GM15510 (cell line): ENCODE results near the gene SMCP.

ENCODE experiments used
- POLR2A ChIP-seq: IDR thresholded peaks from 3 replicates; pipeline ENCODE4 v1.6.1; 2011; ENCODE audit warnings: borderline replicate concordance; ENCODE audit not compliant: insufficient read length; ENCODE audit errors: extremely low read depth

The SMCP gene

GRCh38 chr1:152907686-152908601 is 29.8 kb downstream of the SMCP start, which contains the start of gene IVL:
Gene IVL, plus strand, starts transcription at chr1:152908546. Its CDS starts 1,252 bp downstream, at chr1:152909798.
- no peak for TF ChIP-seq POLR2A

- no peak for TF ChIP-seq POLR2A
Observed at GRCh38 chr1:152909206-152909605, 31.1 kb downstream of the SMCP start.

- TF ChIP-seq POLR2A, result no peak
Observed at GRCh38 chr1:152912471-152912870, 34.3 kb downstream of the SMCP start.

DNA sequence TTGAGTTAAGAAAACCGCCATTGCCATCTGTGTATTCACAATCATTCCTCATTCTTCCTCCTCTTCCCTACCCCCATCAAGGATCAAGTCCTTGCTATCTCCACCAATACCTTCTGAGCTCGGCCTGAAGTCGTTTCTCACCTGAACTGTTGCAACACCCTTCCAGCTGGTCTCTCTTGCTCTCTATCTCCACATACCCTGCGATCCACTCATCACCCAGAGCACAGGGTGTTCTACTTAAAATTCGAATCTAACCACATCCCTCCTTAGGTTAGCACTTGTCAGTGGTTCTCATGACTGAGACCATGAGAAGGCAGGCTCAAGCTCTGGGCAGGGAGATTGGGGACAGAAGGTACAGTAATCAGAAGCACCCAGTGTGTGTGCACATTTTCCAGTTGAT is 34.8 kb downstream of the SMCP start:
- TF ChIP-seq POLR2A, result no peak

DNA sequence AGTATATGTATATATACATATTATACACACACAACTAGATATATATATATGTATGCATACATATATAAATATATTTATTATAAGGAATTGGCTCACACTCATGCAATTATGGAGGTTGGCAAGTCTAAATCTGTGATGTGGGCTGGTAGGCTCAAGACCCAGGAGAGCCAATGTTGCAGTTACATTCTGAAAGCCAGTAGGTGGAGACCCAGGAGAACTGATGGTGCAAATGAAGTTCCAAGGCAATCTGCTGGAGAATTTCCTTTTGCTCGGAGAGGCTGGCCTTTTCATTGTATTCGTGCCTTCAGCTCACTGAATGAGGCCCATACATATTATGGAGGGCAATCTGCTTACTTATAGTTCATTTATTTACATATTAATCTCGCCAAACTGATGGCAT is 39.7 kb downstream of the SMCP start:
- TF ChIP-seq POLR2A, result no peak

GRCh38 chr1:152919071-152919470 is 40.9 kb downstream of the SMCP start:
- no peak for TF ChIP-seq POLR2A

DNA sequence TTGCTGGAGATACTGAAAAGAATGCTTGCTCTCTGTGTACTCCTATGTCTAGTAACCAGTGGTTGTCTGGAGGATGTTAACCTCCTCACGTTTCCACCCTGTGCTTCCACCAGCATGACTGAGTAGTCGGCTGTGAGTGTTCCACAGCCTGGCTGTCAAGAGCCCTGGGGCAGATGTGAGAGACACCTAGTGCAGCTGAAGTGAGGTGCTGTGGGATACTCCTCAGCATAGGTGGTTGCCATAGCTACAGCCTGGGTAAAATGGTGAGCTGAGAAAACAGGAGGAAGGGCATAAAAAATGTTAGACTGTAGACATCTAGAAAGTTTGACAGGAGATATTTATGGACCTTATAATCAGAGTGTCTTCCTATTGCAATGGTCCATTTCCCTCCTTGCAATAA is 46.1 kb downstream of the SMCP start:
- no peak for TF ChIP-seq POLR2A

GRCh38 chr1:152926091-152926490 is 48.0 kb downstream of the SMCP start:
- no peak for TF ChIP-seq POLR2A

- no peak for TF ChIP-seq POLR2A
Observed at GRCh38 chr1:152928671-152929070, 50.5 kb downstream of the SMCP start.

GRCh38 chr1:152932170-152932811 is 54.2 kb downstream of the SMCP start:
- no peak for TF ChIP-seq POLR2A

DNA sequence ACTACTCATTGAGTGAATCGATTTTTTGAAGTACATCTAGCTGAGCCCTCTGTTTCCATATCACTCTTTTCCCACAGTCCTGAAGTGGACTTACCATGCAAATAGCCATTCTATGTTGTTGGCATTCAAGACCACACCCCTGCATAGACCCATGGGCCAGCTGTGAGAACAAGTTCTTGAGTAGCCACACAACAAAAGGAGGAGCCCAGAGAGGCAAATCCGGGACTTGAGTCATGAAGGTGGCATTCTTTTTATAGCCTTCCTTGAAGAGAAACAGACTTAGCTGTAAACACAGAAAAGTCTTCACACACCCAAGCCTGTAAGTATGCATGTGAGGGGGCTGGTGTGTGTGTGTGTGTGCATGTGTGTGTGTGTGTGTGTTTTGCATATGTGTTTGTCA is 55.1 kb downstream of the SMCP start:
- TF ChIP-seq POLR2A, result no peak
